IMR-90 (cell line): ENCODE results near the gene FOXN3. TPM values are rescaled to one million over a fixed set of nuclear protein-coding genes. Genes with fewer than 3 reads are reported as not detected.

Source experiments
- ATAC-seq: fragments of 200-7000 bp; cut with Tn5 transposase; 2 replicates; pipeline ENCODE4 v1.9.1; 2020; ENCODE audit warnings: low read depth, mild to moderate bottlenecking, moderate library complexity
- BruUV-seq: library from RNA; stranded (reverse); fragments of 400-500 nt; replicated peaks from 2 replicates; lab custom pipeline; 2021; lab: Mats Ljungman, UMichigan
- CTCF ChIA-PET: fragments of 300-600 bp; formaldehyde crosslinking; extraction: SDS; loops from one replicate; lab custom pipeline; 2021; ENCODE audit warnings: antibody characterized with exemption; lab: Yijun Ruan, JAX
- POLR2A ChIA-PET: fragments of 300-600 bp; sonication (Branson Sonifier 250); formaldehyde crosslinking; loops from one replicate; lab custom pipeline; 2022; ENCODE audit warnings: antibody characterized with exemption; ENCODE audit not compliant: unreplicated experiment; lab: Charles Lee
- DNase-seq: peaks from one replicate; pipeline ENCODE4 v3.0.0; 2013
- H2AFZ ChIP-seq: replicated peaks from 2 replicates; pipeline ENCODE3; 2013; ENCODE audit warnings: low read length, mild to moderate bottlenecking; ENCODE audit not compliant: poor library complexity
- H2AK5ac ChIP-seq: 2 replicates; pipeline ENCODE4 v1.6.1; 2013; ENCODE audit warnings: low read depth, low read length, inconsistent platforms
- H2AK9ac ChIP-seq: replicated peaks from 2 replicates; pipeline ENCODE3; 2013; ENCODE audit warnings: mild to moderate bottlenecking, low read depth, low read length, moderate library complexity; ENCODE audit not compliant: poor library complexity
- H2BK120ac ChIP-seq: 2 replicates; pipeline ENCODE4 v1.6.1; 2013; ENCODE audit warnings: low read depth, low read length, inconsistent platforms
- H2BK15ac ChIP-seq: 3 replicates; pipeline ENCODE4 v1.6.1; 2013; ENCODE audit warnings: low read depth, low read length, inconsistent platforms
- H2BK20ac ChIP-seq: 2 replicates; pipeline ENCODE4 v1.6.1; 2013; ENCODE audit warnings: low read depth, mild to moderate bottlenecking, inconsistent platforms, low read length, moderate library complexity
- H2BK5ac ChIP-seq: 2 replicates; pipeline ENCODE4 v1.6.1; 2013; ENCODE audit warnings: mild to moderate bottlenecking, low read depth, low read length, inconsistent platforms; ENCODE audit not compliant: poor library complexity, severe bottlenecking
- H3K14ac ChIP-seq: replicated peaks from 2 replicates; pipeline ENCODE4 v1.6.1; 2013; ENCODE audit warnings: low read depth, low read length, inconsistent platforms
- H3K18ac ChIP-seq: 2 replicates; pipeline ENCODE4 v1.6.1; 2013; ENCODE audit warnings: low read depth, low read length, control low read depth
- H3K23ac ChIP-seq: 2 replicates; pipeline ENCODE4 v1.6.1; 2013; ENCODE audit warnings: low read depth, low read length, inconsistent platforms
- H3K27ac ChIP-seq: 2 replicates; pipeline ENCODE4 v1.5.1; 2013; ENCODE audit warnings: mild to moderate bottlenecking, control low read depth, low read length; ENCODE audit not compliant: insufficient read depth
- H3K27me3 ChIP-seq: 2 replicates; pipeline ENCODE4 v1.6.1; 2013; ENCODE audit warnings: low read length; ENCODE audit not compliant: control insufficient read depth, insufficient read depth
- H3K36me3 ChIP-seq: 2 replicates; pipeline ENCODE4 v1.6.1; 2013; ENCODE audit warnings: low read length, mixed read lengths; ENCODE audit not compliant: control insufficient read depth, insufficient read depth
- H3K4ac ChIP-seq: 2 replicates; pipeline ENCODE4 v1.6.1; 2013; ENCODE audit warnings: low read depth, low read length, inconsistent platforms
- H3K4me1 ChIP-seq: 2 replicates; pipeline ENCODE4 v1.6.1; 2013; ENCODE audit warnings: low read length, mixed read lengths; ENCODE audit not compliant: control insufficient read depth, insufficient read depth
- H3K4me2 ChIP-seq: 2 replicates; pipeline ENCODE4 v1.6.1; 2013; ENCODE audit warnings: low read depth, mild to moderate bottlenecking, control low read depth, low read length, moderate library complexity
- H3K4me3 ChIP-seq: 2 replicates; pipeline ENCODE4 v1.5.1; 2013; ENCODE audit warnings: low read depth, mild to moderate bottlenecking, control low read depth, low read length, moderate library complexity; ENCODE audit not compliant: insufficient read depth
- H3K56ac ChIP-seq: 2 replicates; pipeline ENCODE4 v1.6.1; 2013; ENCODE audit warnings: low read length, inconsistent platforms; ENCODE audit not compliant: insufficient read depth; ENCODE audit errors: extremely low read depth
- H3K79me1 ChIP-seq, 2 experiments: 2 replicates each; pipeline ENCODE4 v1.6.1; 2013; ENCODE audit warnings: low read length in 2 of 2, inconsistent platforms in 1 of 2, low read depth in 1 of 2
- H3K9ac ChIP-seq: 2 replicates; pipeline ENCODE4 v1.6.1; 2013; ENCODE audit warnings: low read depth, low read length, control low read depth
- H3K9me1 ChIP-seq: 2 replicates; pipeline ENCODE4 v1.6.1; 2013; ENCODE audit warnings: low read length, inconsistent platforms; ENCODE audit not compliant: insufficient read depth
- H3K9me3 ChIP-seq: 2 replicates; pipeline ENCODE4 v1.6.1; 2013; ENCODE audit warnings: low read length; ENCODE audit not compliant: control insufficient read depth, insufficient read depth
- H4K20me1 ChIP-seq: 2 replicates; pipeline ENCODE4 v1.6.1; 2013; ENCODE audit warnings: low read length, inconsistent platforms; ENCODE audit not compliant: insufficient read depth
- H4K5ac ChIP-seq: 2 replicates; pipeline ENCODE4 v1.6.1; 2013; ENCODE audit warnings: mild to moderate bottlenecking, low read depth, low read length, control low read depth
- H4K8ac ChIP-seq, 2 experiments: 2 replicates each; pipeline ENCODE4 v1.6.1; 2013; ENCODE audit warnings: low read depth in 2 of 2, low read length in 2 of 2, control low read depth in 1 of 2, inconsistent platforms in 1 of 2
- H4K91ac ChIP-seq: 2 replicates; pipeline ENCODE4 v1.6.1; 2013; ENCODE audit warnings: low read depth, low read length, inconsistent platforms; ENCODE audit not compliant: insufficient read depth
- BHLHE40 ChIP-seq: fragments of 150-350 bp; IDR thresholded peaks from 2 replicates; pipeline ENCODE4 v1.6.1; 2016; ENCODE audit warnings: mild to moderate bottlenecking, low read depth, low read length
- CEBPB ChIP-seq: IDR thresholded peaks from 2 replicates; pipeline ENCODE4 v1.6.1; 2012; ENCODE audit warnings: low read depth, low read length, improper control_type of control experiment
- FOS ChIP-seq: fragments of 150-350 bp; IDR thresholded peaks from 2 replicates; pipeline ENCODE4 v1.6.1; 2016; ENCODE audit warnings: low read depth, low read length
- MAZ ChIP-seq: IDR thresholded peaks from 2 replicates; pipeline ENCODE4 v1.6.1; 2012; ENCODE audit warnings: low read depth, mild to moderate bottlenecking, low read length, improper control_type of control experiment, moderate library complexity, borderline replicate concordance
- MXI1 ChIP-seq: IDR thresholded peaks from 2 replicates; pipeline ENCODE4 v1.6.1; 2012; ENCODE audit warnings: low read depth, mild to moderate bottlenecking, low read length, moderate library complexity, borderline replicate concordance
- RAD21 ChIP-seq: IDR thresholded peaks from 2 replicates; pipeline ENCODE4 v1.6.1; 2012; ENCODE audit warnings: low read length, improper control_type of control experiment
- SMC3 ChIP-seq: fragments of 150-350 bp; IDR thresholded peaks from 2 replicates; pipeline ENCODE4 v1.6.1; 2016; ENCODE audit warnings: low read depth, mild to moderate bottlenecking, antibody characterized with exemption, low read length, moderate library complexity
- WGBS, 2 experiments: methylation state at CpG; one replicate each; pipeline versions ENCODE4 v1.1.5 to v1.1.7; 2013; ENCODE audit warnings: missing lambda C conversion rate in 2 of 2; ENCODE audit not compliant: insufficient read length in 1 of 2; ENCODE audit errors: extremely low coverage in 2 of 2; 5-methylcytosine and 5-hydroxymethylcytosine counted together
- dilution Hi-C: fragments of 300-500 bp; cut with HindIII; formaldehyde crosslinking; loops from one replicate; pipeline ENCODE4 v1.14.3; 2018; ENCODE audit warnings: low sequenced_read_pairs; ENCODE audit not compliant: unreplicated experiment
- in situ Hi-C: fragments of 300-500 bp; cut with MboI; formaldehyde crosslinking; loops from 3 replicates; pipeline ENCODE4 v1.14.3; 2019; ENCODE audit warnings: low sequenced_read_pairs, inconsistent platforms, mixed read lengths
- intact Hi-C: fragments of 100-400 bp; cut with micrococcal nuclease; formaldehyde crosslinking; loops from 2 replicates; pipeline ENCODE4 v1.10.0; 2022
- polyA plus RNA-seq, 3 experiments: library from polyadenylated mRNA; depleted of rRNA; stranded (reverse); fragments of >200 nt; gene quantifications; 2 replicates each; pipeline ENCODE4 v1.2.3, GENCODE V29; 2012; ENCODE audit warnings: low replicate concordance in 1 of 3
- total RNA-seq: library from RNA; depleted of rRNA; stranded (reverse); fragments of >200 nt; gene quantifications from 2 replicates; pipeline ENCODE4 v1.2.3, GENCODE V29; 2012
- TF ChIP-seq, protein P1 (sequence below): fragments of 150-350 bp; IDR thresholded peaks from 2 replicates; pipeline ENCODE4 v1.6.1; 2017; ENCODE audit warnings: mild to moderate bottlenecking, antibody characterized with exemption, low read length, low read depth

FOXN3 gene
- total and polyA plus RNA-seq, 2 of the 4 experiments (the other 2 are of a cell fraction), result 22.6 to 33.7 TPM

DNA sequence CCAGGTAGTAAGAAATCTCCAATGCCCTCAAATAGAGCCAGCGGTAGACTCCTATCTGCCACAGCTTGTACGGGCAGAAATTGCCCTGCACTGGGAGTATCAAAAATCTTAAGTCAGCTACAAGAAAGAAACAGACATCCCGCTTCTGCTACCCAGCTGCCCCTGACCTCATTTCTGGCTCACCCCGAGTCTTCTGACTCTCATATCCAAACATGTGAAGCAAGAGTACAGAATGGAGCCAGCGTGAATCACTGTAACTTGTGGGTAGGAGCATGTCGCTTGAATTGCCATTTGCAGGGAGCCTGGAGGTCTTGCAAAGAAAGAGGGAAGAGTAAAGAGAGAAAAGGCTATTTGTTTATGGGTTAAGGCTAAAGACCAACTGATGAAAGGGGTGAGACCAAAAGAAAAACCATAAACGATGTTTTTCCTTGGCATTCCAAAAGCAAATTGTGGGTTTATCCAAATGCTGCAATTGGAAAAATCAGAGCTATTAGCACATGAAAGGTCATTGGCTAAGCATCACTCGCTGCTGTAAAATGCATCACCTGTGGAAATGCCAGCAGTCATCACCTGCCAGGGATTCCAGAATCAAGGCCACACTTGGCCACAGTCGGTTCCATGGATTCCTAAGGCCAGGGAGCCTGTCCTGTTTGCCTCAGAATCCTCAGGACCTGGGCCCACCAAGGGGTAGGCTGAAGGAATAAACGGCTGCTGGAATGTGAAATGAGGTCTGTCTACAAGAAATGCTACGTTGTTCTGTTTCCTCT lies 86.6 kb downstream of the FOXN3 start (continued):
- TF ChIP-seq BHLHE40 (peak; percentile 29; the same call in 1 of the 2 replicates), MXI1 (peak; percentile 75; the same call in 1 of the 2 replicates), RAD21 (peak; percentile 15)

DNA sequence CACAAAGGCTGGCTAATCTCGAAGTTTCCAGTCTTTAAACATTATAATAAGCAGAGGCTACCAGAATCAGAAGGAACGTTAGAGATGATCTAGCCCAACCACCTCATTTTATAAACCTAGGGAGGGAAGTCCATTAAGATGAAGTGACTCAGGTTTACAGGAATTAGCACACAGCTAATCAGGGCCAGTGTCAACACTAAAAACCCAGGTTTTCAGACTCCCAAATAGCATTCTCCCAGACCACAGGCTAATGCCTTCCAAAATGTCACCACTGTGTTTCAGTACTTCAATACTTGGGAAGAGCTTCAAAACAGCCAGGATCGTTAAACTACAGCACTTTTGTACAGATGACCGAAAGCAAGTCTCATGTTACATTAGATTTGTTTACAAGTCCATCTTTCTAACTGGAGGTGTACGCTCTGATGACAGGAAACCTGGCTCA lies 89.2 kb downstream of the FOXN3 start:
- H3K27me3 ChIP-seq, result no peaks in the 10 kb centered on the region
- peak overlapping the region; percentile 26; the same call in 1 of the 2 replicates for H3K18ac ChIP-seq
- H4K5ac ChIP-seq, result peak overlapping the region; percentile 21; the same call in 1 of the 2 replicates
- no peak overlapping the region for H3K4me3 ChIP-seq
- H4K8ac ChIP-seq, result peak overlapping the region; percentile 5 to 52; a peak in 1 of 4 replicates
- H2AK5ac ChIP-seq, result peak overlapping the region; percentile 60
- H3K9me1 ChIP-seq, result peaks cover 22% of the 10 kb centered on the region
- no peak overlapping the region; the same call in 2 of the 3 replicates for H2BK15ac ChIP-seq
- intact Hi-C loops, result no loop called here
- in situ Hi-C loops, result no loop called here
- ChIA-PET CTCF (no interaction called here), POLR2A (no interaction called here)
- H3K56ac ChIP-seq, result no peak overlapping the region; the same call in 1 of the 2 replicates
- DNase-seq (peak; percentile 71), ATAC-seq (peak; percentile 48)
- no CpG with 5 or more reads among the region's 5 CpGs for WGBS, 2 experiments
- peaks cover 49 to 87% of the 10 kb centered on the region in 2 experiments for H3K79me1 ChIP-seq
- H3K4me2 ChIP-seq, result peak overlapping the region; percentile 40; the same call in 1 of the 2 replicates
- no peak overlapping the region for H3K9ac ChIP-seq
- H3K27ac ChIP-seq, result peak overlapping the region; percentile 41; the same call in 1 of the 2 replicates
- H4K91ac ChIP-seq, result 0 out of 2 replicates have a peak overlapping the region, but pooled peaks have one; percentile 4
- peak overlapping the region; percentile 37 for H2AFZ ChIP-seq
- H2BK5ac ChIP-seq, result peak overlapping the region; percentile 79
- H4K20me1 ChIP-seq, result peaks cover 30% of the 10 kb centered on the region
- dilution Hi-C loops, result no loop called here
- BruUV-seq, result no TSS peak
- H2AK9ac ChIP-seq, result peak overlapping the region; percentile 58
- H3K4me1 ChIP-seq, result peaks cover 30% of the 10 kb centered on the region
- peak overlapping the region; percentile 42; the same call in 1 of the 2 replicates for H2BK20ac ChIP-seq
- peak overlapping the region; percentile 46; the same call in 1 of the 2 replicates for H3K23ac ChIP-seq
- H3K14ac ChIP-seq, result peak overlapping the region; percentile 62; the same call in 1 of the 2 replicates
- H3K9me3 ChIP-seq, result no peaks in the 10 kb centered on the region
- H2BK120ac ChIP-seq, result peak overlapping the region; percentile 69
- TF ChIP-seq FOS (peak; percentile 18; the same call in 1 of the 2 replicates), CEBPB (no peak), SMC3 (no peak), MAZ (no peak), MXI1 (no peak)
- TF ChIP-seq, protein P1, sequence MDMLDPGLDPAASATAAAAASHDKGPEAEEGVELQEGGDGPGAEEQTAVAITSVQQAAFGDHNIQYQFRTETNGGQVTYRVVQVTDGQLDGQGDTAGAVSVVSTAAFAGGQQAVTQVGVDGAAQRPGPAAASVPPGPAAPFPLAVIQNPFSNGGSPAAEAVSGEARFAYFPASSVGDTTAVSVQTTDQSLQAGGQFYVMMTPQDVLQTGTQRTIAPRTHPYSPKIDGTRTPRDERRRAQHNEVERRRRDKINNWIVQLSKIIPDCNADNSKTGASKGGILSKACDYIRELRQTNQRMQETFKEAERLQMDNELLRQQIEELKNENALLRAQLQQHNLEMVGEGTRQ, result no peak
- peak overlapping the region; percentile 67 for H3K4ac ChIP-seq
- peaks cover 5% of the 10 kb centered on the region for H3K36me3 ChIP-seq
